H1 (cell line): Measurements from ENCODE around the gene PHLPP1. TPM values are rescaled to one million over a fixed set of nuclear protein-coding genes. Genes with fewer than 3 reads are reported as not detected.

Experiments used
- CTCF ChIA-PET: fragments of 300-600 bp; sonication (Branson Sonifier 250); formaldehyde crosslinking; loops from one replicate; lab custom pipeline; 2021; ENCODE audit not compliant: partially characterized antibody; lab: Charles Lee
- POLR2A ChIA-PET: fragments of 300-600 bp; sonication (Branson Sonifier 250); formaldehyde crosslinking; loops from one replicate; lab custom pipeline; 2021; ENCODE audit warnings: inconsistent platforms; ENCODE audit not compliant: partially characterized antibody; lab: Charles Lee
- DNase-seq, 2 experiments: peaks; one replicate each; pipeline versions ENCODE4 v3.0.0 to v3.0.0-alpha.2; 2010 to 2022; ENCODE audit warnings: low spot score in 2 of 2, low read depth in 1 of 2, mixed read lengths in 1 of 2
- FAIRE-seq: peaks from 2 replicates; lab custom pipeline; 2011; peaks lifted over from hg19 to GRCh38; lab: Jason Lieb, UNC
- H2AFZ ChIP-seq: 2 replicates; pipeline ENCODE4 v1.8.1; 2012; ENCODE audit warnings: low read length, inconsistent platforms
- H2AK5ac ChIP-seq: 2 replicates; pipeline ENCODE4 v1.6.1; 2013; ENCODE audit warnings: low read depth, low read length
- H2BK120ac ChIP-seq: replicated peaks from 2 replicates; pipeline ENCODE3; 2013; ENCODE audit warnings: low read depth, low read length, inconsistent platforms
- H2BK12ac ChIP-seq: 2 replicates; pipeline ENCODE4 v1.6.1; 2013; ENCODE audit warnings: low read depth, low read length
- H2BK15ac ChIP-seq: 2 replicates; pipeline ENCODE4 v1.6.1; 2013; ENCODE audit warnings: low read length
- H2BK20ac ChIP-seq: 2 replicates; pipeline ENCODE4 v1.6.1; 2013; ENCODE audit warnings: low read length
- H2BK5ac ChIP-seq: 2 replicates; pipeline ENCODE4 v1.6.1; 2013; ENCODE audit warnings: low read depth, low read length
- H3K14ac ChIP-seq: 2 replicates; pipeline ENCODE4 v1.6.1; 2013; ENCODE audit warnings: inconsistent platforms; ENCODE audit not compliant: insufficient read length
- H3K18ac ChIP-seq: 2 replicates; pipeline ENCODE4 v1.6.1; 2013; ENCODE audit warnings: low read length; ENCODE audit errors: extremely low read depth
- H3K23ac ChIP-seq: 2 replicates; pipeline ENCODE4 v1.6.1; 2013; ENCODE audit warnings: inconsistent platforms; ENCODE audit not compliant: insufficient read length
- H3K23me2 ChIP-seq: 2 replicates; pipeline ENCODE4 v1.6.1; 2013; ENCODE audit warnings: low read depth, low read length
- H3K27ac ChIP-seq: 2 replicates; pipeline ENCODE4 v1.6.1; 2011; ENCODE audit warnings: low read depth, low read length, inconsistent platforms
- H3K27me3 ChIP-seq, 4 experiments: replicated peaks in 1 of 4; 1 replicate in 1 of 4; 2 replicates in 3 of 4; pipeline versions ENCODE4 v1.6.1 to v1.8.1; 2011 to 2013; ENCODE audit warnings: low read length in 3 of 4, mild to moderate bottlenecking in 3 of 4, inconsistent platforms in 2 of 4, mixed read lengths in 2 of 4, moderate library complexity in 1 of 4; ENCODE audit not compliant: control insufficient read depth in 3 of 4, insufficient read depth in 3 of 4; ENCODE audit errors: extremely low read depth in 1 of 4
- H3K36me3 ChIP-seq, 4 experiments: 2 replicates each; pipeline versions ENCODE4 v1.6.1 to v1.8.1; 2011 to 2013; ENCODE audit warnings: mild to moderate bottlenecking in 4 of 4, low read length in 3 of 4, moderate library complexity in 2 of 4, control low read depth in 1 of 4, inconsistent platforms in 1 of 4; ENCODE audit not compliant: insufficient read depth in 4 of 4, control insufficient read depth in 2 of 4
- H3K4ac ChIP-seq: replicated peaks from 2 replicates; pipeline ENCODE3; 2013; ENCODE audit warnings: low read length, low read depth, mixed read lengths, inconsistent platforms; ENCODE audit not compliant: insufficient read length
- H3K4me1 ChIP-seq, 4 experiments: replicated peaks in 1 of 4; 1 replicate in 1 of 4; 2 replicates in 3 of 4; pipeline versions ENCODE4 v1.6.1 to v1.8.1; 2011 to 2013; ENCODE audit warnings: low read length in 3 of 4, inconsistent platforms in 2 of 4, mixed read lengths in 1 of 4; ENCODE audit not compliant: insufficient read depth in 4 of 4, control insufficient read depth in 3 of 4
- H3K4me2 ChIP-seq, 2 experiments: 2 replicates each; pipeline versions ENCODE4 v1.6.1 to v1.8.1; 2011 to 2013; ENCODE audit warnings: low read depth in 2 of 2, low read length in 2 of 2, control low read depth in 1 of 2, inconsistent platforms in 1 of 2, mild to moderate bottlenecking in 1 of 2; ENCODE audit not compliant: insufficient read depth in 1 of 2
- H3K4me3 ChIP-seq, 4 experiments: fragments of 200-600, 300-600 bp in 1 of 4; sonication (generic), shearing (Covaris generic), sonication (Bioruptor Twin) in 1 of 4; 2 replicates each; pipeline versions ENCODE4 v1.5.1 to v1.8.1; 2011 to 2016; ENCODE audit warnings: low read length in 4 of 4, low read depth in 3 of 4, control low read depth in 2 of 4, inconsistent platforms in 2 of 4, mild to moderate bottlenecking in 2 of 4, mixed read lengths in 1 of 4, moderate library complexity in 1 of 4; ENCODE audit not compliant: insufficient read depth in 2 of 4; ENCODE audit errors: extremely low read depth in 1 of 4
- H3K56ac ChIP-seq: replicated peaks from 2 replicates; pipeline ENCODE3; 2013; ENCODE audit warnings: low read depth, mild to moderate bottlenecking, mixed read lengths, low read length, inconsistent platforms; ENCODE audit not compliant: insufficient read length
- H3K79me1 ChIP-seq: 2 replicates; pipeline ENCODE4 v1.6.1; 2013; ENCODE audit warnings: low read depth, low read length, control low read depth
- H3K79me2 ChIP-seq, 2 experiments: 2 replicates each; pipeline versions ENCODE4 v1.6.1 to v1.8.1; 2012 to 2013; ENCODE audit warnings: low read length in 2 of 2, mild to moderate bottlenecking in 2 of 2, inconsistent platforms in 1 of 2; ENCODE audit not compliant: insufficient read depth in 2 of 2, control insufficient read depth in 1 of 2
- H3K9ac ChIP-seq, 4 experiments: replicated peaks in 1 of 4; 1 replicate in 1 of 4; 2 replicates in 3 of 4; pipeline versions ENCODE4 v1.6.1 to v1.8.1; 2011 to 2013; ENCODE audit warnings: low read depth in 3 of 4, low read length in 3 of 4, control low read depth in 2 of 4, mild to moderate bottlenecking in 2 of 4, moderate library complexity in 2 of 4, inconsistent platforms in 1 of 4; ENCODE audit errors: extremely low read depth in 1 of 4
- H3K9me3 ChIP-seq, 2 experiments: 2 replicates each; pipeline versions ENCODE4 v1.6.1 to v1.8.1; 2012 to 2013; ENCODE audit warnings: mild to moderate bottlenecking in 2 of 2, moderate library complexity in 2 of 2, control low read depth in 1 of 2, inconsistent platforms in 1 of 2, low read depth in 1 of 2, low read length in 1 of 2, mixed read lengths in 1 of 2; ENCODE audit not compliant: insufficient read depth in 2 of 2
- H4K20me1 ChIP-seq, 2 experiments: replicated peaks in 1 of 2; 2 replicates each; pipeline versions ENCODE3 to v1.8.1; 2011 to 2013; ENCODE audit warnings: inconsistent platforms in 2 of 2, low read length in 2 of 2, mild to moderate bottlenecking in 1 of 2; ENCODE audit not compliant: insufficient read depth in 2 of 2, control insufficient read depth in 1 of 2
- H4K5ac ChIP-seq: 2 replicates; pipeline ENCODE4 v1.6.1; 2013; ENCODE audit warnings: low read length, low read depth, mixed read lengths, inconsistent platforms; ENCODE audit not compliant: insufficient read length
- H4K8ac ChIP-seq: 2 replicates; pipeline ENCODE4 v1.8.0; 2013; ENCODE audit warnings: mild to moderate bottlenecking, moderate library complexity, low read length, inconsistent platforms; ENCODE audit not compliant: insufficient read depth; ENCODE audit errors: extremely low read depth
- H4K91ac ChIP-seq: replicated peaks from 2 replicates; pipeline ENCODE3; 2013; ENCODE audit warnings: low read length, mixed read lengths, inconsistent platforms; ENCODE audit not compliant: insufficient read length
- CEBPB ChIP-seq: IDR thresholded peaks from 2 replicates; pipeline ENCODE4 v1.6.1; 2012; ENCODE audit warnings: low read depth, low read length
- CHD1 ChIP-seq: IDR thresholded peaks from 2 replicates; pipeline ENCODE4 v1.6.1; 2012; ENCODE audit warnings: low read depth, low read length, improper control_type of control experiment
- EGR1 ChIP-seq: IDR thresholded peaks from 2 replicates; pipeline ENCODE4 v1.6.1; 2011; ENCODE audit warnings: low read depth, low read length, borderline replicate concordance
- KDM1A ChIP-seq: fragments of 200-600, 300-600 bp; sonication (generic); IDR thresholded peaks from 2 replicates; pipeline ENCODE4 v1.7.1; 2016; ENCODE audit warnings: mild to moderate bottlenecking, low read length, borderline replicate concordance
- WGBS, 2 experiments: shearing (Covaris generic) in 1 of 2; methylation state at CpG; one replicate each; pipeline versions ENCODE4 v1.1.6 to v1.1.7; 2013 to 2015; ENCODE audit warnings: low lambda C conversion rate in 2 of 2, mixed read lengths in 2 of 2, inconsistent platforms in 1 of 2, low coverage in 1 of 2, missing lambda C conversion rate in 1 of 2; ENCODE audit not compliant: insufficient replicate concordance in 2 of 2, insufficient coverage in 1 of 2, insufficient read length in 1 of 2; ENCODE audit errors: extremely low coverage in 1 of 2, missing lambda C conversion rate in 1 of 2; 5-methylcytosine and 5-hydroxymethylcytosine counted together
- polyA plus RNA-seq, 7 experiments: library from polyadenylated mRNA; depleted of rRNA in 3 of 7; stranded (reverse) in 5 of 7; unstranded in 2 of 7; fragments of >200 nt in 5 of 7; fragments of 200-250 nt in 2 of 7; gene quantifications; 1 replicate in 5 of 7; 2 replicates in 1 of 7; 4 replicates in 1 of 7; pipeline versions ENCODE4 v1.2.1 to v1.2.3, GENCODE V29; 2011 to 2013; ENCODE audit warnings: missing spikeins in 2 of 7, mixed read lengths in 2 of 7
- total RNA-seq: library from RNA; stranded (reverse); fragmentation: NEBNext Ultra II Directional; extraction: Animal tissue kit (Norgen Biotek cat#: 25700); gene quantifications from 2 replicates; pipeline ENCODE4 v1.2.1, GENCODE V29; 2021

PHLPP1 gene
- total and polyA plus RNA-seq, 2 of the 8 experiments (the other 6 are each of a cell fraction or from before 2014, with no cell fraction given): 28.0 to 66.3 TPM

DNA sequence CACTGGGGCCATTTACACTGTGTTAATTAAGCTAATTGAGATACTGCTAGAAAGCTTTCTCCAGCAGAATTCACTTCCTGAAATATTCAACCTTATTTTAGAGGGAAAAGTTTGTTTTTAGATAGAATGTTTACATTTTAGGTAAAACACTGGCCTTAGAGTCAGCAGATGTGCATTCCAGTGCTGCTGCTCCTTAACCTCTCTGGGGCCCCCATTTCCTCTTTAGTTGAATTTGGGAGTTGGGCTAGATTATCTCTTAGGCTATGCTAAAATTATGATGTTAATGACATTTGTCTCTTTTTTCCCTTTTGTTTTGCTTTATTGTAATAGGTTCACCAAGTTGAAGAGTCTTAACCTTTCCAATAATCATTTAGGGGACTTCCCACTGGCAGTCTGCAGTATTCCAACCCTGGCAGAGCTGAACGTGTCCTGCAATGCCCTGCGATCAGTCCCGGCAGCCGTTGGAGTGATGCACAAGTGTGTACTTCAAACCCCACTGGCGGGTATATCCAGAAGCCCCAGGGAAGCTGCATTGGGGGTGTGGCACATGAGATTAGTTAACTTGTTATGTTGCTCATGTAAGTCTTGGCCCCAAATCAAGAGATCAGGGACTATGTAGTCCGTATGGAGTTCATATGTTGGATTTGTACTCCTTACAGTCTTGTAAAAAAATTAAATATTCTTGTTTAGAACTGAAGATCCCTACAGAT, 179.5 kb downstream of the PHLPP1 start:
- H2BK15ac ChIP-seq: no peak overlapping the region
- FAIRE-seq (no peak), DNase-seq (no peak)
- peaks cover 0 to under 1% of the 10 kb centered on the region in 2 experiments; a peak in 1 of 4 replicates for H3K79me2 ChIP-seq
- no peak overlapping the region for H3K4me2 ChIP-seq
- H3K18ac ChIP-seq: no peak overlapping the region
- H2BK20ac ChIP-seq: no peak overlapping the region
- H2BK12ac ChIP-seq: no peak overlapping the region
- H3K23ac ChIP-seq: no peak overlapping the region
- H3K36me3 ChIP-seq: peaks cover 0 to 39% (median 11%) of the 10 kb centered on the region in 4 experiments; a peak in 5 of 8 replicates
- H3K14ac ChIP-seq: no peak overlapping the region
- no peak overlapping the region for H3K4me3 ChIP-seq
- H2AK5ac ChIP-seq: no peak overlapping the region
- no peak overlapping the region for H3K4ac ChIP-seq
- H3K9ac ChIP-seq: no peak overlapping the region
- peaks cover 0 to 1% (median 0%) of the 10 kb centered on the region in 4 experiments; a peak in 1 of 7 replicates for H3K27me3 ChIP-seq
- no peak overlapping the region for H3K56ac ChIP-seq
- H4K5ac ChIP-seq: no peak overlapping the region
- no peaks in the 10 kb centered on the region for H4K20me1 ChIP-seq
- 95% methylated on average over 6 of the region's 6 CpGs; no CpG with 5 or more reads in 1 of the 2 experiments for WGBS, 2 experiments
- no peaks in the 10 kb centered on the region; the same call in 1 of the 2 replicates for H3K79me1 ChIP-seq
- no peak overlapping the region for H3K27ac ChIP-seq
- H2AFZ ChIP-seq: no peak overlapping the region
- POLR2A ChIA-PET: interaction anchor here (1.4 kb wide), 1 partner anchor 17 kb away, joined by 5 read pairs; no protein-coding TSS in a partner anchor
- H4K8ac ChIP-seq: no peak overlapping the region
- H2BK5ac ChIP-seq: no peak overlapping the region
- CTCF ChIA-PET: interaction anchor here (0.8 to 1.5 kb wide), 5 partner anchors 9 to 256 kb away, joined by 3 to 6 read pairs (median 4); no protein-coding TSS in a partner anchor
- no peak overlapping the region for H4K91ac ChIP-seq
- no peaks in the 10 kb centered on the region for H3K9me3 ChIP-seq
- H3K23me2 ChIP-seq: no peaks in the 10 kb centered on the region
- H2BK120ac ChIP-seq: no peak overlapping the region
- no peaks in the 10 kb centered on the region; a peak in 3 of 7 replicates for H3K4me1 ChIP-seq
- TF ChIP-seq EGR1 (no peak), CHD1 (no peak), KDM1A (no peak), CEBPB (no peak)
